ENCODE measurements around the gene PPP1R16B. TPM values are rescaled to one million over a fixed set of nuclear protein-coding genes. Genes with fewer than 3 reads are reported as not detected.
"Not testable (repeated sequence)": the region's sequence is repeated elsewhere in the genome, so short reads cannot be mapped to it uniquely, and the experiment has no call there.

Gene PPP1R16B
- total and polyA plus RNA-seq, 2 of the 8 experiments (the other 6 are each of a cell fraction or from before 2014, with no cell fraction given): 2.6 to 8.9 TPM

DNA sequence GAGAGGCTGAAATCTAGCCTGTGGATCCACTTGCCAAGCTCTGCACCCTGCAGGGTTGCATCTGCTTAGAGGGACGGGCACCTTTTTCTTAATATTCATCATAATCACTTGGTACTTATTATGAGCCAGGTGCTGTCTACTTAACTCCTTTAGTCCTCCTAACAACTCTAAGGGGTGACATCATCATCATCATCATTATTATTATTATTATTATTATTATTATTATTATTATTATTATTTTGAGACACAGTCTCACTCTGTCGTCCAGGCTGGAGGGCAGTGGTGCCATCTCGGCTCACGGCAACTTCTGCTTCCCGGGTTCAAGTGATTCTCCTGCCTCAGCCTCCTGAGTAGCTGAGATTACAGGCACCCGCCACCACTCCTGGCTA is 8.1 kb downstream of the PPP1R16B start:
- POLR2A ChIA-PET (ENCODE audit: partially characterized antibody): interaction anchor here (1.0 to 1.7 kb wide), 2 partner anchors 9 kb away, joined by 3 to 4 read pairs; no protein-coding TSS in a partner anchor
- CTCF ChIA-PET (ENCODE audit: partially characterized antibody): not testable (repeated sequence)

More for the DNA sequence above, 8.1 kb downstream of the PPP1R16B start:
- H2BK12ac ChIP-seq (ENCODE audit: low read depth, low read length); H2AK5ac ChIP-seq (ENCODE audit: low read depth, low read length); H4K91ac ChIP-seq (replicated peaks; ENCODE audit: insufficient read length, low read length); H3K79me2 ChIP-seq (ENCODE audit: control insufficient read depth in 1 of 2, insufficient read depth in 2 of 2, low read length in 2 of 2); H3K56ac ChIP-seq (replicated peaks; ENCODE audit: insufficient read length, low read depth, low read length); H3K23ac ChIP-seq (ENCODE audit: insufficient read length); H3K18ac ChIP-seq (ENCODE audit: extremely low read depth, low read length); H3K4me2 ChIP-seq (ENCODE audit: insufficient read depth in 1 of 2, low read depth in 2 of 2, low read length in 2 of 2); FAIRE-seq; H2BK5ac ChIP-seq (ENCODE audit: low read depth, low read length); H4K8ac ChIP-seq (ENCODE audit: extremely low read depth, insufficient read depth, low read length); H3K27me3 ChIP-seq (replicated peaks in 1 of 4; ENCODE audit: control insufficient read depth in 3 of 4, extremely low read depth in 1 of 4, insufficient read depth in 3 of 4, low read length in 3 of 4); H3K36me3 ChIP-seq (ENCODE audit: control insufficient read depth in 2 of 4, insufficient read depth in 4 of 4, low read length in 3 of 4); H3K14ac ChIP-seq (ENCODE audit: insufficient read length); H3K79me1 ChIP-seq (ENCODE audit: low read depth, low read length); H3K4ac ChIP-seq (replicated peaks; ENCODE audit: insufficient read length, low read depth, low read length); H4K20me1 ChIP-seq (replicated peaks in 1 of 2; ENCODE audit: control insufficient read depth in 1 of 2, insufficient read depth in 2 of 2, low read length in 2 of 2); H3K27ac ChIP-seq (ENCODE audit: low read depth, low read length); H2BK15ac ChIP-seq (ENCODE audit: low read length); H3K9me3 ChIP-seq (ENCODE audit: insufficient read depth in 2 of 2, low read depth in 1 of 2, low read length in 1 of 2); H4K5ac ChIP-seq (ENCODE audit: insufficient read length, low read depth, low read length); DNase-seq (ENCODE audit: low read depth in 1 of 2, low spot score in 2 of 2); H2BK120ac ChIP-seq (replicated peaks; ENCODE audit: low read depth, low read length); H2BK20ac ChIP-seq (ENCODE audit: low read length); H2AFZ ChIP-seq (ENCODE audit: low read length); H3K4me3 ChIP-seq (ENCODE audit: extremely low read depth in 1 of 4, insufficient read depth in 2 of 4, low read depth in 3 of 4, low read length in 4 of 4); H3K23me2 ChIP-seq (ENCODE audit: low read depth, low read length): not testable (repeated sequence)
- Histone ChIP-seq H3K4me1 (replicated peaks in 1 of 4; ENCODE audit: control insufficient read depth in 3 of 4, insufficient read depth in 4 of 4, low read length in 3 of 4) (peaks cover 4 to 17% (median 9%) of the 10 kb centered on the region in 4 experiments), H3K9ac (replicated peaks in 1 of 4; ENCODE audit: extremely low read depth in 1 of 4, low read depth in 3 of 4, low read length in 3 of 4) (peak overlapping the region in 1 of 4 experiments; percentile 48; a peak in 1 of 7 replicates)
- 81% methylated on average over 6 of the region's 6 CpGs; no CpG with 5 or more reads in 1 of the 2 experiments for WGBS, 2 experiments (ENCODE audit: extremely low coverage in 1 of 2, insufficient coverage in 1 of 2, insufficient read length in 1 of 2, insufficient replicate concordance in 2 of 2, low coverage in 1 of 2, low lambda C conversion rate in 2 of 2, missing lambda C conversion rate in 1 of 2)
